Measurements from ENCODE around the gene SLC9C1.

Gene SLC9C1

GRCh38 chr3:112136046-112136445 lies 158.0 kb downstream of the SLC9C1 start:
- peak overlapping the region; percentile 90 for H3K27ac ChIP-seq
- no peak for TF ChIP-seq CTCF (conservative IDR thresholded peaks at IDR 0.05)

- no peak for TF ChIP-seq CTCF (conservative IDR thresholded peaks at IDR 0.05)
- peak overlapping the region; percentile 90 for H3K27ac ChIP-seq
These were observed 159.5 kb downstream of the SLC9C1 start for GRCh38 chr3:112134335-112135124.

GRCh38 chr3:112133626-112134334 lies 160.2 kb downstream of the SLC9C1 start:
- no peak for TF ChIP-seq CTCF (conservative IDR thresholded peaks at IDR 0.05)

GRCh38 chr3:112132975-112133448 lies 161.0 kb downstream of the SLC9C1 start, which contains the start of gene GCSAM:
TSS of gene GCSAM (minus strand) at chr3:112133248. CDS start at chr3:112133120, 128 bp downstream.
- no peak for TF ChIP-seq CTCF (conservative IDR thresholded peaks at IDR 0.05)
- peak within 1 kb of the TSS; percentile 90 for H3K27ac ChIP-seq

More at GRCh38 chr3:112133626-112134334, 160.2 kb downstream of the SLC9C1 start:
- peak overlapping the region; percentile 90 for H3K27ac ChIP-seq

GRCh38 chr3:112132554-112132953 lies 161.5 kb downstream of the SLC9C1 start:
- H3K27ac ChIP-seq, result peak overlapping the region; percentile 90
- no peak for TF ChIP-seq CTCF (conservative IDR thresholded peaks at IDR 0.05)

GRCh38 chr3:112132088-112132487 lies 161.9 kb downstream of the SLC9C1 start:
- peak overlapping the region; percentile 90 for H3K27ac ChIP-seq
- TF ChIP-seq CTCF (conservative IDR thresholded peaks at IDR 0.05), result no peak

GRCh38 chr3:112131111-112131510 lies 162.9 kb downstream of the SLC9C1 start:
- no peak overlapping the region; the same call in 1 of the 2 replicates for H3K27ac ChIP-seq

More at GRCh38 chr3:112131111-112131510, 162.9 kb downstream of the SLC9C1 start:
- no peak for TF ChIP-seq CTCF (conservative IDR thresholded peaks at IDR 0.05)

Data from VCaP (cell line).